Left lung (tissue), 10 donors: ENCODE results near the gene SIK3. TPM values are rescaled to one million over a fixed set of nuclear protein-coding genes. Genes with fewer than 3 reads are reported as not detected.

Experiments used
- ATAC-seq: fragments of 200-7000 bp; cut with Tn5 transposase; one replicate; pipeline ENCODE4 v1.9.1; 2020; ENCODE audit warnings: moderate library complexity
- DNase-seq, 4 donors: peaks; one replicate each; pipeline ENCODE4 v3.0.0-alpha.2; 2013 to 2020
- H3K27ac ChIP-seq, 2 donors: fragments of 200-600 bp; sonication (generic) in 1 of 2; one replicate each; pipeline versions ENCODE4 v1.5.0 to v1.8.0; 2020 to 2021
- H3K27me3 ChIP-seq, 2 donors: fragments of 200-600 bp; sonication (generic) in 1 of 2; one replicate each; pipeline versions ENCODE4 v1.5.0 to v1.8.0; 2020 to 2021
- H3K36me3 ChIP-seq, 2 donors: fragments of 200-600 bp; sonication (generic) in 1 of 2; one replicate each; pipeline versions ENCODE4 v1.5.0 to v1.8.0; 2020 to 2021
- H3K4me1 ChIP-seq, 2 donors: fragments of 200-600 bp; one replicate each; pipeline ENCODE4 v1.8.0; 2021
- H3K4me3 ChIP-seq, 2 donors: fragments of 200-600 bp; sonication (generic) in 1 of 2; one replicate each; pipeline versions ENCODE4 v1.5.0 to v1.8.0; 2020 to 2021; ENCODE audit warnings: mild to moderate bottlenecking in 1 of 2
- H3K9me3 ChIP-seq, 2 donors: fragments of 200-600 bp; sonication (generic) in 1 of 2; one replicate each; pipeline versions ENCODE4 v1.5.0 to v1.8.0; 2020 to 2021
- CTCF ChIP-seq, 2 donors: fragments of 200-600 bp; sonication (generic) in 1 of 2; IDR thresholded peaks; one replicate each; pipeline versions ENCODE4 v1.5.0 to v1.8.0; 2021; ENCODE audit warnings: antibody characterized with exemption in 2 of 2
- intact Hi-C, 2 donors: fragments of 100-400 bp; cut with DNase I; formaldehyde crosslinking; loops; one replicate each; pipeline versions ENCODE4 v1.11.2 to v1.14.2; 2022
- polyA plus RNA-seq, 6 donors: library from polyadenylated mRNA; unstranded; fragments of 120-200 nt; gene quantifications; one replicate each; pipeline ENCODE4 v1.2.1, GENCODE V29; 2013; ENCODE audit not compliant: insufficient read length in 6 of 6
- total RNA-seq, 2 donors: library from RNA; stranded (reverse); fragmentation: NEBNext Ultra II Directional; extraction: Animal tissue kit (Norgen Biotek cat#: 25700); gene quantifications; one replicate each; pipeline ENCODE4 v1.2.1, GENCODE V29; 2021
- donor health status: DM: no; HTN: yes; CAD: no.
- donor health status: DM: no; HTN: no; CAD: no.

The SIK3 gene
- total and polyA plus RNA-seq, 8 donors = 28.0 to 49.6 (median 35.9) TPM

GRCh38 chr11:116901211-116901610, 197.0 kb downstream of the SIK3 start:
- no peaks in the 10 kb centered on the region for H3K27me3 ChIP-seq
- no peak for DNase-seq
- H3K9me3 ChIP-seq = peaks cover 0 to 2% of the 10 kb centered on the region in 2 donors
- no peak overlapping the region for H3K4me3 ChIP-seq
- H3K4me1 ChIP-seq = peaks cover 0 to 5% of the 10 kb centered on the region in 2 donors
- no peak overlapping the region for H3K27ac ChIP-seq
- intact Hi-C loops = no loop called here
- peaks cover 0 to 14% of the 10 kb centered on the region in 2 donors for H3K36me3 ChIP-seq
- no peak for TF ChIP-seq CTCF (IDR thresholded peaks at IDR 0.05)
- ATAC-seq = no peak

GRCh38 chr11:116896211-116896610, 202.0 kb downstream of the SIK3 start:
- Histone ChIP-seq H3K36me3 (peaks cover 0 to 51% of the 10 kb centered on the region in 2 donors), H3K4me3 (no peak overlapping the region), H3K9me3 (peaks cover 0 to 2% of the 10 kb centered on the region in 2 donors), H3K27ac (no peak overlapping the region), H3K27me3 (no peaks in the 10 kb centered on the region), H3K4me1 (no peaks in the 10 kb centered on the region)
- DNase-seq (no peak), ATAC-seq (no peak)
- intact Hi-C loops = no loop called here
- no peak for TF ChIP-seq CTCF (IDR thresholded peaks at IDR 0.05)

DNA sequence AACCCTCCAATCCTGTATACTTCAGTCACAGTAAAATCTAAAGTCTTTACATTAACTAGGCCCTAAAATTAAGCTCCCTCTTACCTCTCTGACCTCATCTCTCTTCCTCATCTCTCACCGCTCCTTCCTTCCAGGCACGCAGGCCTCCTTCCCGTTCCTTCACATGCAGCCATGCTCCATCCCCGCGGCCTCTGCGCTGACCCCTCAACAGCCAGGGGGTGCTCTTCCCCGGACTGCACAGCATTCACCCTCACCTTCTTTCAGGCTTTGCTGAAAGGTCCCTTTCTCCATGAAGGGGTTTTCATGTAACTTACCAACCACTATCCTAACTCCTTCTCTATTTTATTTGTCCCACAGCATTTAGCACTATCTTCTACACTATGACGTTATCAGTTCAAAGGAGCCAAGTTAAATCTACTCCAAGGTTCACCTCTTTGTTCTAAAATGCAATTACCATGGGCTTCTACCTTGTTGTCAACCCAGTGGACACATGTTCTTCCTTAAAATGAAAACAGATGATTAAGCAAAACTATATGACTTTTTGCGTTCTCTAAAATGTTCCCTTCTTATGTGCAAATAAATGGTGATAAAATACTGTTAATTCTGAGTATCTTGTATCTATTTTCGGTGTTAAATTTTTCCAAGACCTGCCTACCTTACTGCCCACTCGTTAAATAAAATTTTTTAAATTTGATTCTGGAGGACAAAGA, 203.0 kb downstream of the SIK3 start:
- DNase-seq = peak in 1 of 4 donors; percentile 33
- peak; percentile 69 for ATAC-seq
- TF ChIP-seq CTCF (IDR thresholded peaks at IDR 0.05) = no peak
- intact Hi-C loops = no loop called here
- Histone ChIP-seq H3K36me3 (peaks cover 0 to 51% of the 10 kb centered on the region in 2 donors), H3K4me3 (no peak overlapping the region), H3K27me3 (no peaks in the 10 kb centered on the region), H3K27ac (no peak overlapping the region), H3K4me1 (peaks cover 0 to 2% of the 10 kb centered on the region in 2 donors), H3K9me3 (peaks cover 0 to 2% of the 10 kb centered on the region in 2 donors)

GRCh38 chr11:116893906-116894305, 204.3 kb downstream of the SIK3 start:
- intact Hi-C loops = no loop called here

More at GRCh38 chr11:116893906-116894305, 204.3 kb downstream of the SIK3 start:
- Histone ChIP-seq H3K27me3 (no peaks in the 10 kb centered on the region), H3K4me3 (no peak overlapping the region), H3K27ac (no peak overlapping the region), H3K36me3 (peaks cover 0 to 47% of the 10 kb centered on the region in 2 donors), H3K4me1 (peaks cover 0 to 3% of the 10 kb centered on the region in 2 donors), H3K9me3 (no peaks in the 10 kb centered on the region)
- no peak for ATAC-seq
- DNase-seq = no peak
- no peak for TF ChIP-seq CTCF (IDR thresholded peaks at IDR 0.05)
